OCI-LY1 (cell line): ENCODE data around the gene SMURF2.

ENCODE experiments used
- CTCF ChIP-seq: fragments of 200-600 bp; sonication (generic), shearing (Covaris generic); IDR thresholded peaks from 2 replicates; pipeline ENCODE4 v1.5.1; 2017; ENCODE audit warnings: mild to moderate bottlenecking, antibody characterized with exemption, low read length, moderate library complexity, mixed read lengths
- EZH2 ChIP-seq: fragments of 200-600 bp; sonication (generic), shearing (Covaris generic); IDR thresholded peaks from 2 replicates; pipeline ENCODE4 v1.8.0; 2017; ENCODE audit warnings: borderline replicate concordance, mixed run types, mild to moderate bottlenecking, antibody characterized with exemption, low read length, moderate library complexity, mixed read lengths

- TF ChIP-seq CTCF (no peak), EZH2 (no peak)
Measured at GRCh38 chr17:64585146-64585545, 77.0 kb downstream of the SMURF2 start.
